HepG2 (cell line): ENCODE data around the gene ZNF274. TPM values are rescaled to one million over a fixed set of nuclear protein-coding genes. Genes with fewer than 3 reads are reported as not detected.

Experiments used
- ATAC-seq: fragments of 200-7000 bp; cut with Tn5 transposase; 3 replicates; pipeline ENCODE4 v1.9.1; 2020; ENCODE audit warnings: mild to moderate bottlenecking, moderate library complexity
- BruUV-seq: library from RNA; stranded (reverse); fragments of 400-500 nt; replicated peaks from 2 replicates; lab custom pipeline; 2021; lab: Mats Ljungman, UMichigan
- CTCF ChIA-PET: fragments of 300-600 bp; formaldehyde crosslinking; extraction: SDS; loops from one replicate; lab custom pipeline; 2021; ENCODE audit warnings: low total read pairs, inconsistent platforms, low intra/inter-chr PET ratio; lab: Yijun Ruan, JAX
- POLR2A ChIA-PET: fragments of 350-600 bp; sonication (Branson Sonifier 250); formaldehyde crosslinking; loops from one replicate; lab custom pipeline; 2020; ENCODE audit warnings: antibody characterized with exemption, inconsistent platforms; lab: Yijun Ruan, JAX
- DNase-seq: peaks from one replicate; pipeline ENCODE4 v3.0.0-alpha.2; 2015; ENCODE audit warnings: low spot score
- FAIRE-seq: peaks from 3 replicates; lab custom pipeline; 2011; peaks lifted over from hg19 to GRCh38; lab: Jason Lieb, UNC
- H2AFZ ChIP-seq: one replicate; pipeline ENCODE4 v1.6.1; 2011; ENCODE audit warnings: low read length, inconsistent platforms
- H3K27ac ChIP-seq: fragments of 300-600 bp; 3 replicates; pipeline ENCODE4 v1.8.0; 2011; ENCODE audit warnings: mixed run types, mild to moderate bottlenecking, mixed read lengths, low read length, inconsistent platforms; ENCODE audit not compliant: insufficient read depth; ENCODE audit errors: extremely low read length
- H3K27me3 ChIP-seq, 2 experiments: fragments of 200-600 bp in 1 of 2; 2 replicates in 1 of 2; 3 replicates in 1 of 2; pipeline versions ENCODE4 v1.6.0 to v1.8.0; 2011; ENCODE audit warnings: low read length in 2 of 2, mild to moderate bottlenecking in 2 of 2, moderate library complexity in 2 of 2, inconsistent platforms in 1 of 2; ENCODE audit not compliant: insufficient read depth in 2 of 2, control insufficient read depth in 1 of 2
- H3K36me3 ChIP-seq, 2 experiments: fragments of 200-600 bp in 1 of 2; replicated peaks in 1 of 2; 2 replicates in 1 of 2; 3 replicates in 1 of 2; pipeline versions ENCODE4 v1.5.1 to v1.8.0; 2011; ENCODE audit warnings: low read length in 2 of 2, inconsistent platforms in 1 of 2; ENCODE audit not compliant: insufficient read depth in 2 of 2, control insufficient read depth in 1 of 2
- H3K4me1 ChIP-seq: 2 replicates; pipeline ENCODE4 v1.5.1; 2012; ENCODE audit warnings: low read length, inconsistent platforms; ENCODE audit not compliant: insufficient read depth
- H3K4me2 ChIP-seq: 2 replicates; pipeline ENCODE4 v1.6.0; 2011; ENCODE audit warnings: low read depth, low read length, inconsistent platforms
- H3K4me3 ChIP-seq, 3 experiments: fragments of 200-600 bp in 1 of 3; sonication (generic), shearing (Covaris generic) in 1 of 3; replicated peaks in 1 of 3; 2 replicates each; pipeline ENCODE4 v1.5.1; 2011 to 2016; ENCODE audit warnings: low read length in 3 of 3, inconsistent platforms in 2 of 3, low read depth in 2 of 3, mild to moderate bottlenecking in 2 of 3, control low read depth in 1 of 3, mixed read lengths in 1 of 3; ENCODE audit not compliant: insufficient read depth in 1 of 3
- H3K79me2 ChIP-seq: one replicate; pipeline ENCODE4 v1.6.1; 2011; ENCODE audit warnings: low read length, inconsistent platforms; ENCODE audit not compliant: insufficient read depth
- H3K9ac ChIP-seq: 2 replicates; pipeline ENCODE4 v1.6.0; 2011; ENCODE audit warnings: mild to moderate bottlenecking, low read depth, low read length, inconsistent platforms; ENCODE audit not compliant: insufficient read depth
- H3K9me3 ChIP-seq: 2 replicates; pipeline ENCODE4 v1.5.1; 2012; ENCODE audit warnings: mild to moderate bottlenecking, low read length
- H4K20me1 ChIP-seq: 2 replicates; pipeline ENCODE4 v1.6.0; 2011; ENCODE audit warnings: inconsistent platforms, mild to moderate bottlenecking, low read length, moderate library complexity; ENCODE audit not compliant: insufficient read depth
- GFI1 ChIP-seq: sonication (generic); formaldehyde crosslinking; IDR thresholded peaks from 2 replicates; pipeline ENCODE4 v1.5.0; 2020; ENCODE audit warnings: missing genetic modification reagents, mild to moderate bottlenecking, borderline replicate concordance
- MATR3 ChIP-seq: sonication (generic); formaldehyde crosslinking; IDR thresholded peaks from 2 replicates; pipeline ENCODE4 v1.4.0; 2020; ENCODE audit warnings: missing genetic modification reagents
- ZNF224 ChIP-seq: sonication (generic); formaldehyde crosslinking; IDR thresholded peaks from 2 replicates; pipeline ENCODE4 v1.5.0; 2020; ENCODE audit warnings: mild to moderate bottlenecking, missing genetic modification reagents
- ZNF441 ChIP-seq: sonication (generic); formaldehyde crosslinking; IDR thresholded peaks from 2 replicates; pipeline ENCODE4 v1.7.0; 2021; ENCODE audit warnings: missing genetic modification reagents, borderline replicate concordance
- WGBS: methylation state at CpG from one replicate; pipeline ENCODE4 v1.1.6; 2017; ENCODE audit warnings: low lambda C conversion rate; 5-methylcytosine and 5-hydroxymethylcytosine counted together
- in situ Hi-C: cut with HindIII; loops from 2 replicates; pipeline ENCODE4 v1.10.0; 2017; ENCODE audit warnings: low pct_unique_long_range_greater_than_20kb; ENCODE audit not compliant: extremely low pct_ligation_motif_present
- intact Hi-C: fragments of 100-400 bp; cut with micrococcal nuclease; formaldehyde crosslinking; loops from one replicate; pipeline ENCODE4 v1.10.0; 2022; ENCODE audit not compliant: unreplicated experiment
- polyA plus RNA-seq, 8 experiments: library from polyadenylated mRNA; depleted of rRNA in 3 of 8; stranded (reverse) in 7 of 8; unstranded in 1 of 8; fragments of >200 nt; fragmentation: Illumina TruSeq in 4 of 8; extraction: Trizol in 4 of 8; gene quantifications; 2 replicates each; pipeline versions ENCODE4 v1.2.1 to v1.2.3, GENCODE V29; 2011 to 2016; ENCODE audit warnings: low read depth in 4 of 8, missing spikeins in 1 of 8, mixed read lengths in 1 of 8; ENCODE audit not compliant: insufficient read depth in 1 of 8
- total RNA-seq, 5 experiments: library from RNA; depleted of rRNA; stranded (reverse); fragments of >200 nt; fragmentation: Illumina TruSeq; extraction: Trizol; gene quantifications; 2 replicates each; pipeline ENCODE4 v1.2.3, GENCODE V29; 2016; ENCODE audit warnings: low read depth in 1 of 5
- TF ChIP-seq, protein P1 (sequence below), 2 experiments: sonication (generic) in 1 of 2; formaldehyde crosslinking in 1 of 2; IDR thresholded peaks; 2 replicates each; pipeline versions ENCODE4 v1.5.1 to v1.6.1; 2011 to 2020; ENCODE audit warnings: borderline replicate concordance in 1 of 2, low read depth in 1 of 2, low read length in 1 of 2, mild to moderate bottlenecking in 1 of 2, missing genetic modification reagents in 1 of 2, moderate library complexity in 1 of 2
- TF ChIP-seq, protein P2 (sequence below): sonication (generic); formaldehyde crosslinking; IDR thresholded peaks from 2 replicates; pipeline ENCODE4 v1.4.0; 2020; ENCODE audit warnings: missing genetic modification reagents

ZNF274 gene
- total and polyA plus RNA-seq, 2 of the 13 experiments (the other 11 are each of a cell fraction or from before 2014, with no cell fraction given): 16.1 to 23.0 TPM

DNA sequence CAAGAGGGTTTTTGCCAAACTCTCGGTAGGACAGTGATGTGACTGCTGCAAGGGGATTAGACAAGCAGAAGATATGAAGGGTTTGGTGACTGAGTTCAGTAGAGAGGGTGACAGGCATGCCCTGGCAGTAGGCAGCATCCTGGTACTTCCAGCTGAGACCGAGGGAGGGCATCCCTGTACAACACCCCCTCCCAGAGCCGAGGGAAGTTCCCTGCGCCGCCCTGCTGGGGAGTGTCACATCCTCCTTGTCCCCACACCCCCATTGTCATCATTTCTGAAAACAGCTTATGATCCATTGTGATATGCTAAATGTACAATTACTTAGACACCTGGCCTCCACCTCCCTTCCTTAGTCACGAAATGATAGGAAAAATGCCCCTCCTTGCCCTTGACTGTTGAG is 60.5 kb downstream of the ZNF274 start:
- Histone ChIP-seq H3K27me3 (no peaks in the 10 kb centered on the region), H2AFZ (no peak overlapping the region), H3K79me2 (no peaks in the 10 kb centered on the region), H3K9ac (no peak overlapping the region), H3K4me1 (no peaks in the 10 kb centered on the region), H3K36me3 (peaks cover 13 to 52% of the 10 kb centered on the region in 2 experiments; a peak in 4 of 5 replicates), H3K4me2 (no peak overlapping the region), H3K4me3 (no peak overlapping the region), H3K9me3 (peaks cover 87% of the 10 kb centered on the region), H3K27ac (no peak overlapping the region), H4K20me1 (no peaks in the 10 kb centered on the region)
- CTCF ChIA-PET: no interaction called here
- FAIRE-seq (no peak), DNase-seq (no peak), ATAC-seq (no peak)
- BruUV-seq: no TSS peak
- 89% methylated on average over 6 of the region's 6 CpGs for WGBS
- no peak for TF ChIP-seq GFI1
- TF ChIP-seq ZNF224 (CRISPR knock-in tag): no peak
- TF ChIP-seq, protein P1, sequence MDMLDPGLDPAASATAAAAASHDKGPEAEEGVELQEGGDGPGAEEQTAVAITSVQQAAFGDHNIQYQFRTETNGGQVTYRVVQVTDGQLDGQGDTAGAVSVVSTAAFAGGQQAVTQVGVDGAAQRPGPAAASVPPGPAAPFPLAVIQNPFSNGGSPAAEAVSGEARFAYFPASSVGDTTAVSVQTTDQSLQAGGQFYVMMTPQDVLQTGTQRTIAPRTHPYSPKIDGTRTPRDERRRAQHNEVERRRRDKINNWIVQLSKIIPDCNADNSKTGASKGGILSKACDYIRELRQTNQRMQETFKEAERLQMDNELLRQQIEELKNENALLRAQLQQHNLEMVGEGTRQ (IDR thresholded peaks at IDR 0.05; ENCODE audit: low read depth, low read length): no peak
- TF ChIP-seq, protein P1 (CRISPR knock-in tag; IDR thresholded peaks at IDR 0.05; ENCODE audit: borderline replicate concordance): no peak
- TF ChIP-seq ZNF441 (CRISPR knock-in tag): no peak
- TF ChIP-seq, protein P2, sequence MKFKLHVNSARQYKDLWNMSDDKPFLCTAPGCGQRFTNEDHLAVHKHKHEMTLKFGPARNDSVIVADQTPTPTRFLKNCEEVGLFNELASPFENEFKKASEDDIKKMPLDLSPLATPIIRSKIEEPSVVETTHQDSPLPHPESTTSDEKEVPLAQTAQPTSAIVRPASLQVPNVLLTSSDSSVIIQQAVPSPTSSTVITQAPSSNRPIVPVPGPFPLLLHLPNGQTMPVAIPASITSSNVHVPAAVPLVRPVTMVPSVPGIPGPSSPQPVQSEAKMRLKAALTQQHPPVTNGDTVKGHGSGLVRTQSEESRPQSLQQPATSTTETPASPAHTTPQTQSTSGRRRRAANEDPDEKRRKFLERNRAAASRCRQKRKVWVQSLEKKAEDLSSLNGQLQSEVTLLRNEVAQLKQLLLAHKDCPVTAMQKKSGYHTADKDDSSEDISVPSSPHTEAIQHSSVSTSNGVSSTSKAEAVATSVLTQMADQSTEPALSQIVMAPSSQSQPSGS (CRISPR knock-in tag): no peak
- no peak for TF ChIP-seq MATR3 (CRISPR knock-in tag)
- intact Hi-C loops: no loop called here
- in situ Hi-C loops: no loop called here
- POLR2A ChIA-PET: no interaction called here
